GM23248 (cell line): ENCODE data around the gene XPC.

Experiments
- EZH2 ChIP-seq: fragments of 200-600 bp; sonication (generic); IDR thresholded peaks from 2 replicates; pipeline ENCODE4 v1.6.1; 2018; ENCODE audit warnings: antibody characterized with exemption, mild to moderate bottlenecking; ENCODE audit not compliant: insufficient read depth, poor library complexity, severe bottlenecking
- EZH2phosphoT487 ChIP-seq: fragments of 200-600 bp; sonication (generic); IDR thresholded peaks from 2 replicates; pipeline ENCODE4 v1.6.1; 2018; ENCODE audit warnings: antibody characterized with exemption, moderate library complexity, mild to moderate bottlenecking, low read depth; ENCODE audit not compliant: insufficient read depth

GRCh38 chr3:14138109-14138877 lies 40.1 kb downstream of the XPC start:
- no peak for TF ChIP-seq EZH2
- TF ChIP-seq EZH2phosphoT487 = no peak
